T47D (cell line): Measurements from ENCODE around the gene MAST4.
"Not testable (repeated sequence)": the region's sequence is repeated elsewhere in the genome, so short reads cannot be mapped to it uniquely, and the experiment has no call there.

Source experiments
- DNase-seq, 2 experiments: peaks; one replicate each; pipeline versions ENCODE4 v3.0.0 to v3.0.0-alpha.2; 2011 to 2012; ENCODE audit warnings: low read depth in 1 of 2, low spot score in 1 of 2
- JUND ChIP-seq: IDR thresholded peaks from 2 replicates; pipeline ENCODE4 v1.6.1; 2012; ENCODE audit warnings: low read depth
- in situ Hi-C: cut with HindIII; loops from 2 replicates; pipeline ENCODE4 v1.10.0; 2016; ENCODE audit warnings: low sequenced_read_pairs, low pct_unique_long_range_greater_than_20kb

The MAST4 gene

GRCh38 chr5:66669086-66669861 lies 73.1 kb downstream of the MAST4 start:
- TF ChIP-seq JUND, result no peak
- DNase-seq, result no peak
- in situ Hi-C loops, result no loop called here

DNA sequence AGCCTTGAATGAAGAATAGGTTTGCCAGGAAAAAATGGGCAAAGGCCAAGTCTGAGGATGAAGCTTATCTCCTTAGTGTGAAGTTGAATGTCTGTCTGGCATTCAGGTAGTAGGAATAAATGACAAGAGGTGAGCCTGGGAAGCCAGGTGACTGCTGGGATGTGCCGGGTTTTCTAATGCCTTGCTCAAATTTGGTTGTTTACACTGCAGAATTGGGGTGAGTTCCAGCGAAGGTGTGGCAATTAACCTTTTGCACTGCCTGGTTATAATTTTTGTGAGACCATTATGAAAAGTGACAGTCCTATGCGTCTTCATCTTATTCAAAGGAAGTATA lies 73.6 kb downstream of the MAST4 start:
- no peak for DNase-seq
- no peak for TF ChIP-seq JUND
- in situ Hi-C loops, result no loop called here

DNA sequence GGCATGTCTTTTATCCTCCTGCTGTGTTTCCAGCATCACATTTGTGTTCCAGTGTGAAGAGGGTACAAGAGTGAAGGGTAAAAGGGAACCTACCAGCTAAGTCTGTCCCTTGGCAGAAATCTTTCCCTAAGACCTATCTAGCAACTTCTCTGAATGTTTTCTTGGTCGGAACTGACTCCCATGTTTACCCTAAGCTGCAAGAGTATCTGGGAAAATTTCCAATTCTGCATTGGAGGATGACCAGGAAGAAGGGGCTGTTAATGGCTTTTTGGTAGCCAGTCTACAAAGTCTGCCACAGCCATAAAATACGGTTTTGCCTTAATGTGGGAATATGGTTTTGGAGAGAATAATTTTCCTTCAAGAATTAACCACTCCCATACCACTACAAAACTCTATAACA lies 75.1 kb downstream of the MAST4 start:
- no peak for DNase-seq
- no peak for TF ChIP-seq JUND
- in situ Hi-C loops, result no loop called here

- in situ Hi-C loops, result no loop called here
- no peak for TF ChIP-seq JUND
- DNase-seq, result no peak
Measured at GRCh38 chr5:66674802-66675201, 78.6 kb downstream of the MAST4 start.

DNA sequence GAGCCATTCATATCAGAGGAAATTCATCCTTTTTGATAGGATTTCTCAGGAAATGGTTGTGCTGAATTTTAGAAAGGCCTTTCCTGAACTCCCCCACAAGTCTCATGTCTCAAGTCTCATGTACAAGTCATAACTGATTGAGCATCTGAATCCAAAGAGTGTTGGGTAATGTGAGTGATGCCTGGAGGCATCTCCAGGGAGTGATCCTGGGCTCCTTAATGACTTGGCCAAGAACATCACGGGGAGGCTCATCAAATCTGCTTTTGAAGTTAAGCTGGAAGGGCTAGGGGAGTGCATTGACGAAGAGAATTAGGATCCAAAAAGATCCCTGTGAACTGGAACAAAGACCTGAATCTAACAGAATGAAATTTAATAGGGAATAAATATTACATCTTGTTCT lies 79.2 kb downstream of the MAST4 start:
- TF ChIP-seq JUND, result no peak
- no peak for DNase-seq
- in situ Hi-C loops, result no loop called here

DNA sequence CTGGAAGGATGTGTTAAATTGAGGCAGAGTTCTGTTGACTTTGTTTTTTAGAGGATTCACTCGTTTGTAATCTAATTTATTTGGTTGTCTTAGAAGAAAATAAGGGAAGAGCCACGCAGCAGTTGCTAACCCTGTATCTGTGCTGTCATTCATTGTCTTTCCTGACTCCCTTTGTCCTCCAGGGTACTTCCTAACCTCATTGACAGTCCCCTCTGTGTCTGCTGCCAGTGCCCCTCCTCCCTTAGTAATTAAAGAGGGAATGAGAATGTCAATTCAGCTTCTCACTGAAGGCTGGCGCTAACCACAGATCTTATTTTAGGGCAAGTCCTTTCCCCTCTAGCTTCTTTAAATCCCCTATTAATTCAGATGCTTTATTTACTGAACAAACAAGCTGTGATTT lies 84.0 kb downstream of the MAST4 start:
- no peak for TF ChIP-seq JUND
- DNase-seq, result no peak
- in situ Hi-C loops, result no loop called here

GRCh38 chr5:66680804-66681203 lies 84.6 kb downstream of the MAST4 start:
- peak in 1 of 2 experiments; percentile 26 for DNase-seq
- in situ Hi-C loops, result no loop called here
- TF ChIP-seq JUND, result no peak

GRCh38 chr5:66684663-66685062 lies 88.5 kb downstream of the MAST4 start:
- no peak for DNase-seq
- no peak for TF ChIP-seq JUND
- in situ Hi-C loops, result no loop called here

DNA sequence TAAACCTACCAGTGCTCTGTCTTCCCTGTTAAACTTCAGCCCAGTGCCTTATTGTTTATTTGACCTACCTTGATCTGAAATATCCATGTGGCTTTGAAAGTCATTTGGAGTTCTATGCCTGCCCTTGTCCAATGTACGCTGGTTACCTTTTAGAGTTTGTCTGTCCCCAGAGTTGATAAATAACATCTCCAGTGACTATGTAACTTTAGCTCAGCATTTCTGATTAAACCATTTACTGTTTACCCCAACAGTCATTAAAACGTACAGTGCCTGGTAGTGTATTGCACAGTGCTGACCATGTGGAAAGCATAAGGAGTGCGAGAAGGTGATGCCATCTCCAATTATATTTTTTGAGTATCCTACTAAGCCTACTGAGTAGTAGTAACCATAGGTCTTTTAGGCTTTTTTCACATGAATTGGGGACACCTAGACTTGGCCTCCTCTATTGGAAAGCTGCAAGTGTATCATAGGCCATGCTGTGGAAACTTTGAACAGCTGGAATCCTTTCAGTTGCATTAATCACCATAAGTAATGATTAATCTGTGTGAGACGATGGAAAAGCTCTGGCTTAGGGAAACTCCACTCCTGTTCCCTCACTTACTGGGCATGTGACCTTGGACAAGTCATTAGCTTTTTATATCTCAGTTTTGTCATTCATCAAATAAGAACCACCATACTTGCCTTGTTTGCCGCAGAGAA lies 93.5 kb downstream of the MAST4 start:
- DNase-seq, result no peak
- TF ChIP-seq JUND, result no peak
- in situ Hi-C loops, result no loop called here

- no peak for TF ChIP-seq JUND
- no peak for DNase-seq
- in situ Hi-C loops, result no loop called here
Measured at GRCh38 chr5:66694036-66694435, 97.8 kb downstream of the MAST4 start.

GRCh38 chr5:66695840-66696239 lies 99.6 kb downstream of the MAST4 start:
- DNase-seq, in situ Hi-C loops: not testable (repeated sequence)

- peak in 1 of 2 experiments; percentile 79 for DNase-seq
- no peak for TF ChIP-seq JUND
- in situ Hi-C loops, result no loop called here
Measured at GRCh38 chr5:66697796-66698564, 101.8 kb downstream of the MAST4 start.

DNA sequence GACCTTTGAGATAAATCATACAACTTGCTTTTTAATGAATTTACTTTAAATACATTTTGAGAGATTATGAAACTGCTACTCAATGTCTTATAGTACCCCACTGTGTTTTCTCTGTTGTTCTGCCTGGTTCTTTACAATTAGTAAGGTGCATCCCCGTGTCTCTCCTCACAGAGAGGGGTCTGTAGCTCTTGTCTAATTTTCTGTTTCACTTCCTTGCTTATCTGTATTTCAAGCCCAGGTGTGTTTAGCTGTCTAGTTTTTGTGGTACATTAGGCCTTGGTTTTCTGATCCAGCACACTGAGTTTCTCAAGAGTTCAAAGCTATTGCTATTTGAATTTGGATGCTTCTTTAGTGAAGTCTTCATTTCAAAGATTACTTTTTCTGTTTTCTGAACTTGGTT lies 105.1 kb downstream of the MAST4 start:
- no peak for TF ChIP-seq JUND
- in situ Hi-C loops, result no loop called here

More for the DNA sequence above, 105.1 kb downstream of the MAST4 start:
- DNase-seq, result no peak
